Panc1 (cell line): ENCODE data around the gene FAM89A. TPM values are rescaled to one million over a fixed set of nuclear protein-coding genes. Genes with fewer than 3 reads are reported as not detected.
A peak's percentile ranks its signal among the peaks of the same experiment; 100 is the strongest.

ENCODE experiments used
- ATAC-seq: fragments of 200-7000 bp; cut with Tn5 transposase; 2 replicates; pipeline ENCODE4 v1.9.1; 2020; ENCODE audit warnings: mild to moderate bottlenecking, moderate library complexity
- BruUV-seq: library from RNA; stranded (reverse); fragments of 400-500 nt; replicated peaks from 2 replicates; lab custom pipeline; 2021; lab: Mats Ljungman, UMichigan
- CTCF ChIA-PET: fragments of 300-600 bp; sonication (Branson Sonifier 250); formaldehyde crosslinking; loops from one replicate; lab custom pipeline; 2022; ENCODE audit warnings: antibody characterized with exemption; lab: Charles Lee
- POLR2A ChIA-PET: fragments of 300-600 bp; sonication (Branson Sonifier 250); formaldehyde crosslinking; loops from one replicate; lab custom pipeline; 2022; ENCODE audit warnings: antibody characterized with exemption; lab: Charles Lee
- DNase-seq: peaks from one replicate; pipeline ENCODE4 v3.0.0-alpha.2; 2010; ENCODE audit warnings: low read depth, low spot score
- H3K27ac ChIP-seq: 2 replicates; pipeline ENCODE4 v1.5.1; 2011; ENCODE audit warnings: mild to moderate bottlenecking, low read length, inconsistent platforms
- H3K27me3 ChIP-seq: fragments of 200-500 bp; sonication (Bioruptor generic); 2 replicates; pipeline ENCODE4 v1.6.0; 2014; ENCODE audit warnings: low read length, inconsistent platforms; ENCODE audit not compliant: control insufficient read depth, insufficient read depth
- H3K36me3 ChIP-seq: fragments of 200-500 bp; sonication (Bioruptor generic); 2 replicates; pipeline ENCODE4 v1.5.1; 2014; ENCODE audit warnings: inconsistent platforms, mild to moderate bottlenecking, low read length, moderate library complexity; ENCODE audit not compliant: control insufficient read depth, insufficient read depth
- H3K4me1 ChIP-seq: 2 replicates; pipeline ENCODE4 v1.5.1; 2011; ENCODE audit warnings: inconsistent platforms, mild to moderate bottlenecking, low read length, moderate library complexity; ENCODE audit not compliant: control insufficient read depth, insufficient read depth
- H3K4me3 ChIP-seq, 2 experiments: 2 replicates each; pipeline ENCODE4 v1.5.1; 2011 to 2012; ENCODE audit warnings: low read depth in 2 of 2, low read length in 2 of 2, mild to moderate bottlenecking in 2 of 2, inconsistent platforms in 1 of 2, moderate library complexity in 1 of 2
- H3K9me3 ChIP-seq: fragments of 200-500 bp; sonication (Bioruptor generic); 2 replicates; pipeline ENCODE4 v1.5.1; 2014; ENCODE audit warnings: low read depth, mild to moderate bottlenecking, inconsistent platforms, low read length, moderate library complexity; ENCODE audit not compliant: control insufficient read depth, insufficient read depth
- CTCF ChIP-seq: fragments of 450-650 bp; IDR thresholded peaks from 2 replicates; pipeline ENCODE4 v1.5.1; 2017; ENCODE audit warnings: mild to moderate bottlenecking
- POLR2AphosphoS5 ChIP-seq: IDR thresholded peaks from 2 replicates; pipeline ENCODE4 v1.6.1; 2012; ENCODE audit warnings: mild to moderate bottlenecking, low read depth, low read length, moderate library complexity
- REST ChIP-seq, 2 experiments: IDR thresholded peaks; 2 replicates each; pipeline ENCODE4 v1.6.1; 2011 to 2012; ENCODE audit warnings: low read depth in 2 of 2, control low read depth in 1 of 2, low read length in 1 of 2, mild to moderate bottlenecking in 1 of 2, moderate library complexity in 1 of 2; ENCODE audit not compliant: insufficient read depth in 1 of 2
- SIN3A ChIP-seq: IDR thresholded peaks from 2 replicates; pipeline ENCODE4 v1.6.1; 2012; ENCODE audit warnings: low read depth, mild to moderate bottlenecking, low read length, moderate library complexity, borderline replicate concordance; ENCODE audit not compliant: insufficient read depth
- TCF7L2 ChIP-seq: IDR thresholded peaks from 2 replicates; pipeline ENCODE4 v1.6.1; 2011; ENCODE audit warnings: mild to moderate bottlenecking, low read depth, low read length, inconsistent platforms
- in situ Hi-C: cut with HindIII; loops from 2 replicates; pipeline ENCODE4 v1.10.0; 2016; ENCODE audit warnings: low sequenced_read_pairs, low pct_unique_long_range_greater_than_20kb
- intact Hi-C: fragments of 100-400 bp; cut with micrococcal nuclease; formaldehyde crosslinking; loops from one replicate; pipeline ENCODE4 v1.10.0; 2022; ENCODE audit not compliant: unreplicated experiment
- total RNA-seq: library from RNA; stranded (reverse); gene quantifications from one replicate; pipeline ENCODE4 v1.2.1, GENCODE V29; 2021; ENCODE audit not compliant: unreplicated experiment

The FAM89A gene
- total RNA-seq, 1 experiment from 2014 or later = 2.2 TPM

GRCh38 chr1:230979389-230979716, 60.7 kb downstream of the FAM89A start:
- ATAC-seq = no peak
- no peak for TF ChIP-seq SIN3A
- no peak for TF ChIP-seq POLR2AphosphoS5
- peaks cover 2% of the 10 kb centered on the region for H3K36me3 ChIP-seq
- CTCF ChIA-PET = no interaction called here
- H3K27ac ChIP-seq = peak overlapping the region; percentile 88
- BruUV-seq = TSS peak; percentile 78
- POLR2A ChIA-PET = no interaction called here
- in situ Hi-C loops = no loop called here
- H3K4me1 ChIP-seq = peaks cover 9% of the 10 kb centered on the region
- peak overlapping the region; percentile 95 to 96 for H3K4me3 ChIP-seq
- DNase-seq = no peak
- H3K27me3 ChIP-seq = no peaks in the 10 kb centered on the region
- intact Hi-C loops = no loop called here
- no peaks in the 10 kb centered on the region for H3K9me3 ChIP-seq

GRCh38 chr1:230978491-230979388, 61.3 kb downstream of the FAM89A start, which contains the start of the genes ARV1 and TTC13:
ARV1 (plus strand) TSS chr1:230979094; CDS start chr1:230979106, 12 bp downstream.
TTC13 (minus strand) TSS chr1:230978861; CDS start chr1:230978830, 31 bp downstream.
- no peaks in the 10 kb centered on the region for H3K9me3 ChIP-seq
- peaks cover 9% of the 10 kb centered on the region for H3K4me1 ChIP-seq
- ChIA-PET POLR2A (no interaction called here), CTCF (no interaction called here)
- H3K27ac ChIP-seq = peak within 1 kb of the TSS; percentile 88
- DNase-seq = peak; percentile 92
- H3K4me3 ChIP-seq = peak within 1 kb of the TSS; percentile 95 to 96
- no TSS peak for BruUV-seq
- TF ChIP-seq TCF7L2 (no peak), POLR2AphosphoS5 (peak; percentile 87), SIN3A (peak; percentile 83; the same call in 1 of the 2 replicates), CTCF (peak; percentile 63), REST (IDR thresholded peaks at IDR 0.05; ENCODE audit: insufficient read depth in 1 of 2, low read depth in 2 of 2, low read length in 1 of 2) (no peak)
- in situ Hi-C loops (no loop called here), intact Hi-C loops (no loop called here)
- peak; percentile 100 for ATAC-seq
- peaks cover 2% of the 10 kb centered on the region for H3K36me3 ChIP-seq
- no peaks in the 10 kb centered on the region for H3K27me3 ChIP-seq
